Endothelial cell of hepatic sinusoid (primary cell): Measurements from ENCODE around the gene DDX41.
"Not testable (repeated sequence)": the region's sequence is repeated elsewhere in the genome, so short reads cannot be mapped to it uniquely, and the experiment has no call there.

ENCODE experiments used
- in situ Hi-C: cut with HindIII; loops from 2 replicates; pipeline ENCODE4 v1.10.0; 2017; ENCODE audit warnings: low sequenced_read_pairs

DDX41 gene

DNA sequence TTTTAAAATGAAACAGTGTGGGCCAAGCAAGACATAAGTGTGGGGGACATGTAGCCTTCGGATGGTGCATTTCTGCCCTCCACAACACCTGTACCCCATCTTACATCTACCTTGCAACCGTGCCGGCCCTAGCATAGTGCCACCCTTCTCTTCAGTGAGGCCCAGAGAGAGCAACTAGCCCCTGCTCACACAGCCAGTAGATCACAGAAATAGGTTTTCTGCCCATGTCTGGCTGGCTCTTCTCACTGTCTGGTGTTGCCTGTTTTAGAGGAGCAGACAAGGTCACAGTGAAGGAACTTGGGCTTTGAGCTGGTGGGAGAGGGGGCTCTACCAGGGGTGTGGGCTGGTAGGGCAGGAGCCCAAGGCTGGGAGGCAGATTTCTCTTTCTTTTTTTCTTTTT lies 30.5 kb downstream of the DDX41 start:
- in situ Hi-C loops: no loop called here

DNA sequence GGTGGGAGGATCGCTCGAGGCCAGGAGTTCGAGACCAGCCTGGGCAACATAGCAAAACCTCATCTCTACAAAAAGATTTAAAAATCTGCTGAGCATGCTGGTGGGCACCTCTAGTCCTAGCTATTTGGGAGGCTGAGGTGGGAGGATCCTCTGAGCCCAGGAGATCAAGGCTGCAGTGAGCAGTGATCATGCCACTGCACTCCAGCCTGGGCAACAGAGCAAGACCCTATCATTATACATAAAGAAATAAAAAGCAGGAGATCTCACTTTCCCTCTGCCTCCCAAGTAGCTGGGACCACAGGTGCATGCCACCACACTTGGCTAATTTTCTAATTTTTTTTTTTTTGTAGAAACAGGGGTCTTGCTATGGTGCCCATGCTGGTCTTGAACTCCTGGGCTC lies 31.0 kb downstream of the DDX41 start:
- in situ Hi-C loops: not testable (repeated sequence)

DNA sequence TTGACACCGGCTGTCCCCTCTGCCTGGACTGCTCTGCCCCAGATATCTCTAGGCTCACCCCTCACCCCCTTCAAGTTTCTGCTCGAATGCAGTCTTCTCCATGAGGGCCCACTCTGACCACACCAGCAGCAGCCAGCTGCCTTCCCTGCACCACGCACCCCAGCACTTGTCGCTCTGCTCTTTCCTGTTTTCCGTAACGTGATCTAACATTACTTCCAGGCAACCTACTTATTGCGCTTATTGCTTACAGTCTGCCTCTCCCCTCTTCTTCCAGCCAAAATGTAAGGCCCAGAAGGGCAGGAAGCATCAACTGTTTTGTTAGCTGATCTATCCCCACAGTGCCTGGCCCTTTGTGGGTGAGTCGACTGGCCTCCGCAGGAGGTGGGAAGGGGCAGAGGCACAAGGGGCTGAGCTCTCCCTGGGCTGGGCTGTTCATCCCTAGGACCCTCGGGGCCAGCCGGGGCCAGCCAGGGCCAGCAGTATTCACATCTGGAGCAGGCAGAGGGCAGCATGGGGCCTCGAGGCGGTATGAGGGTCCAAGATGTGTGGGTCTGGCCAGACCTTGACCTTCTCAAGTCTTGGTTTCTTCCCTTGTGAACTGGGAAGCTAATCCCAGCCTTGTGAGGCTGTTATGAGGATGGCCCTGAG lies 31.7 kb downstream of the DDX41 start:
- in situ Hi-C loops: no loop called here

DNA sequence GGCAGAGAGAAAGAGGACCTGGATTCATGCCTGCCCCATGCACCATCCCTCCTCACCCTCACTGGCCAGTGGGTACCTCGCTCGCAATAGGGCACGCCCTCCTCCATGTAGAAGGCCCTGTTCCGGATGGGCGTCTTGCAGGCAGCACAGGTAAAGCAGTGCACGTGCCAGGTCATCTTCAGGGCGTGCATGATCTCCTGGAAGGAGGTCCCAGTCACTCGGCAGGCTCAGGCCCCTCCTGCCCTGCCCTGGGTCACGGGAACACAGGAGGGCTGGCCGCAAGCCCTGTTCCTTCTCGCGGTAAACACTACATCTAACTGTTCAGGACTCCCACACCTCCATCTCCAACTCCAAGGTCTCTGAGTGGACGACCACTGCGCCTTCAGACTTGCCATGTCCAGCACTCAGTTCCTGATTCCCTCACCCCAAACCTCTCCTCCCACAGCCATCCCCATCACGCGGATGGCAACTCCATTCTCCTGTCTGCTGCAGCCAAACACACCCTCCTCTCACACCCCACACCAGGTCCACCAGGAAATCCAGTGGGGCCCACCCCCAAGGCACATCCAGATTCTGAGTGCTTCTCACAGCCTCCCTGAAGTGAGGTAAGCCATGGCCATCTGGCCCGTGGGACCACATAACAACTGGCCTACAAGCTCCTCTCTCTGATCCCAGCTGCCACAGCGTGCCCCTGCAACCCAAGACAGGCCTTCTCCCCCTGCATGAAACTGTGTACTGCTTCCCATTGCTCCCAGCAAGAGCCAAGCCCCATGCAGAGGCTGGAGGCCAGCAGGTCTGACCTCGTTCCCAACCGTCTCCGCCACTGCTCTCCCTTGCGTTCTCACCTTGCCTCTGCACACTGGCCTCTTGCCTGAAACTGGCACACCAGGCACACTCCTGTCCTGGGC lies 32.5 kb downstream of the DDX41 start:
- in situ Hi-C loops: no loop called here

DNA sequence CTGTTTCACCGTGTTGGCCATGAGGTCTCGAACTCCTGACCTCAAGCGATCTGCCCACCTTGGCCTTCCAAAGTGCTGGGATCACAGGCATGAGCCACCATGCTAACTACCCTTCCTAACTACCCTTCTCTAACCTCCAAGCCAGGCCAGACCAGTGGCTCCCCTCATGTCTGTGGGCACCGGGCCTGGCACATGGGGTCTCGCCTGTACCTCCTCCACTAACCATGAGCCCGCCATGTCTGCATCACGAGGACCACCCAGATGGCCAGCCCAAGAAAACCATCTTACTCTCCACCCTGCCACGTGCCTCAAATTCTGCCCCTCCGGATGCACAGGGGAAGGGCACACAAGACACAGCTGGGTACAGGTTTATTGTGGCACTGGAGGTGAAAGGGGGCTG lies 33.7 kb downstream of the DDX41 start:
- in situ Hi-C loops: no loop called here

DNA sequence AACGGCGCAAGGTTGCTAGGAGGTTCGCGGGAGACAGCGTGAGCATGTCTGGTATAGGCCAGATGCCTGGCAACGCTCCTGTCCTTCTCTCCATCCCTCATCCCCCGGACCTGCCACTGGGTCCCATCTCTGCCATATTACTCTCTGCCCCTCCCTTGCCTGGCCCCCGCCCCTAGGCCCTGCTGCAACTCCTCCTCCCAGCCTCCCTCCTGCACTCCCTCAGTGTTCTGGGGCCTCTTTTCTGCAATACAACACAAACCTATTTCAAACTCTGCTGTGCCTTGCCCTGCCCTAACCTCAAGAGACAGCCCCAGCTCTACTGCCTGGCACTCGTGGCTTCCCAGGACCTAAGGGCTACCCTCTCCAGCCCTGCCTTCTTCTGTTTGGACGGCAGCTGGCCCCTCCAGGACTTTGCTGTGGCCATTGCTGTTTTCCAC lies 34.4 kb downstream of the DDX41 start:
- in situ Hi-C loops: no loop called here

DNA sequence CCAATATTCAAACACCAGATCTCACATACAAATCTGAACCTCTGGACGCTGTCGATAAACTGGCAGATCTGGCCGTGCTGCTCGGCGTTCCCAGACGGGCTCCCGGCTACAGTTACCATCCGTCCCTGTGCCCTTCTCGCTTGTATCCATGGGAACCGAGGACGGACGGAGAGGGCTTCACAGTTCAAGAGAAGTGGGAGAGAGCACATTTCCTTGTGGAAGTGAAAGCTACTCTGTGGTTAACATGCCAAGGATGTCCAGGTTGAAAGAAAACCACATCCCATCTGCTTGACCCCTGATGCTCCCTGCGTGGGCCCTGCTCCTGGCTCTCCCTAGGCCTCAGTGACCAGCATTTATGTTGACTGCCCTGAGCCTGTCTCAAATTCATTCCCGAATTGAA lies 37.0 kb downstream of the DDX41 start:
- in situ Hi-C loops: no loop called here

DNA sequence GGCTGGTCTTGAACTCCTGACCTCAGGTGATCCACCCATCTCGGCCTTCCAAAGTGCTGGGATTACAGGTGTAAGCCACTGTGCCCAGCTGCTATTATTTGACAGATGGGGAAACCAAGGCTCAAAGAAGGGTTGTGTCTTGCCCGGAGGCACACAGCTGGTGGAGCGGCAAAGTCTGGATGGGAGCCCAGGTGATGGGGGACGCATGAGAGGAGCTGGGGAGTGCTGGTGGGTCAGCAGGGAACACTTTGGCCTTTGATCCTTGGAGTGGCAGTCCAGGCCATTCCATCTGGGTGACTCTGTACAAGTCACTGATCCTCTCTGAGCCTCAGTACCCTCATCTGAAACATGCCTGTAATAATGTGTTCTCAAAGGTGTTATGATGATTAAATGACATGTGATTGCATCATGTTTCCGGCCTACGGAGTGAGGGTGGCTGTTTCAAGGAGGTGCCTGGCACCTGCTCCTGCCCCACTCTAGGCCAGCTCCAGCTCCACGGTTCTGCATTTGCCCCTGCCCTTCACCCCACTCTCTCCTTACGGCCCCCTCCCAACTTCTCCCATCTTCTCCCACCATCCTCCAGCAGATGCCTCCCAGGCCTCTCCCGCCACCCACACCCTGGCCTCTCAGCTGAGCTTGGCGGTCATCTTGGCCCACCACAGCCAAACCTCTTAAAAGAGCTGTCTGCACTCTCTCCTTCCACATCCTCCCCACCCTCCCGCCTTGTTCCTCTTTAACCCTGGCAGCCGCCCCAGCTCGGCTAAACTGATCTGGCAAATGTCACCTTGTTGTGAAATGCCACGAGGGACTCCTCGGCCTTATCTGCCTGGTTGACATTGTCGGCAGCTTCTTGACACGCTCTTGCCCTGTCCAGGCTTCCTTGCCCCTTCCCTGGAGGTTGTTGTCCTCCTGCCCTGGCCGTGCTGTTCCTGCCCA lies 37.8 kb downstream of the DDX41 start:
- in situ Hi-C loops: no loop called here

DNA sequence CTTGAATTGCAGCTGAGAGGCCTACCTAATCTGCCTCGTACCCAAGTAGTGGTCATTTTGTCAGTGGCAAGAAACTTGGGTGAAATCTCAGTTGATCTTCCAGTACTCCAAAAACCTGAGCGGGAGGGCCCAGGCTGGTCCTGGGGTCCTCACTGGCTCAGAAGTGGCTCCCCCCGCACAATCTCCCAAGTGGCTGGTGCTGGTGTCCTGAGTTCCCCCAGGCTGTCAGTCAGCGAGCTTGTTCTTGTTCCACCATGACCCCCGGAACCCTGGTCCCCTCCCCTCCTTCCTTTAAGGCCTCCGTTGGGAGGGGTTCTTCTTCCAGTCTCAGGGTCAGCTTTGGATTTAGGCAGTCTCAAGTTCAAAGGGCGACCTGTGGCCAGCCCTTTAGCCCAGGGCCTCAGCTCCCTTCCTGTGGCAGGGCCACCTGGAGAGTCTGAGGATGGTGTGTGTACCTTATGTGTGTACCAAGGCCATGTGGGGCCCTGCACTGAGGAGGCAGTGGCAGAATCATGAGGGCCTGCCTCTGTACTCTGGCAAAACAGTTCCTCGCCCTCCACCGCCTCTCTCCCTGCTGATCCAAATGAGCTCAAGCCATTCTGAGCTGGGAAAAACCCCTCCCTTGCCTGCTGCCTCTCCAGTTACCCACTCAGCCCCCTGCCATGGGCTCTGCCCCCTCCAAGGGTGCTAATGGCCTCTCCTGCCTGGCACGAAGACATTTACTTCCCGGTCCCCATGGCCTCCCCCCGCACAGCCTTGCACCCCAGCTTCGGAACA lies 38.9 kb downstream of the DDX41 start:
- in situ Hi-C loops: no loop called here

DNA sequence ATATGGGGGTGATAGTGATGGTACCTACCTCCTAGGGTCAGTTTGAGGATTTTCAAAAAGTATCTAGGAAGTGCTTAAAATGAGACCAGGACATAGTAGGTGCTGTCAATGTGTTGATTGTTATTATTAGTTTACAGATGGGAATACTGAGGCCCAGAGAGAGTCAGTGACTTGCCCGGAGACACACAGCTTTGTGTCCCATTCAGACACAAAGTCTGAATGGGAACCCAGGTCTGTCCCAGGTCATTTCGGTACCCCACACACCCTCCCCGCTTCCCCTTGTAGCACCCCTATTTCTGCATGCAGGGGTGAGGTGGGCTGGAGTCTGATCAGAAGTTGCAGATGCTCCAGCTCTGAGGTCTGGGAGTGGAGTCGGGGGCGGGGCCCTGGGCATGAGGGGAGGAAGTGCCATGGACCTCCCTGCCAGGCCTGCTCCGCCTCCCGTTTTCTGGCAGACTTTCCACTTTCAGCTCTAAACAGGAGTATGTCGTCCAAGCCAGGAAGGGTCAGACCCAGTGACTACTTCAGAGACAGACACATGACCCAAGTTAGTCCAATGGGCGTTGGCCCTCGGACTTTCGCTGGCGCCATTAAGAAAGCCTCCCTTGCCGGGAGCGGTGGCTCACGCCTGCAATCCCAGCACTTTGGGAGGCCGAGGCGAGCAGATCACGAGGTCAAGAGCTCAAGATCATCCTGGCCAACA lies 40.1 kb downstream of the DDX41 start:
- in situ Hi-C loops: no loop called here

DNA sequence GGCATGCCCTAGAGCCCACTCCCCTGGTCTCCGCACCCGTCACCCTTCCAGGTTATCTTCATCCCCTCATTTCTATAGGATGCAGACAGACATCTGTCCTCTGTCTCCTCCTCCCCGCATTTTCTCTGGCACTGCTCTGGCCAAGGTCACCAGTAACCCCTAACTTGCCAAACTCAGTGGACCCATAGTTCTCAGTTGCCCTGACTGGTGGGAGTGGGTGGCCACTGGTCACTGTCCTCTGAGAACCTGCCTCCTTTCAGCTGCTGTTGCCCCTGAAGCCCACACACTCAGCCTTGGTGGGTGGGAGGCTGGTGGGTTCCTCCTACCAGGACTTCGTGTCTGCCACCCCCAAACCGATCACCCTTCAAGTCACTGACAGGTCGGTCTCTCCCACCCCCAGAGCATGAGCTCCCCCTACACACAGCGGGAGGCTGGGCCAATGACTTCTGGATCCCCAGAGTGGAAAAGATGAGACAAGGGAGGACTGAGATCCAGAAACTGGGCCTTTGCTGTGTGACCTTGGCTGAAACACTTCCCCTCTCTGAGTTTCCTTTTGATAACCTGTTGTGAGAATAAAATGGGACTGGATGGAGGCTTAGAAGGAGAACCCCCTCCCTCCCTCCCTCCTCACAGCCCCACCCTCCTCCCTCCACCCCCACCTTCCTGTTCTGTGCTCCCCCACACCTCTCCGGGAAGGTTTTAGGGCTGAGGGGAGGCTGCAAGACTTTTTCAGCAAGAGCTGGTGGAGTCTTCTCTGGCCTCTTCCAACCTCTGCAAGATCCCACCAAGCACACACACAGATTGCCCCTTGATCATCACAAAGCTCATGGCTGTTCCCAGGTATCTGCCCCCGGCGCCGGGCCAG lies 41.0 kb downstream of the DDX41 start:
- in situ Hi-C loops: no loop called here

DNA sequence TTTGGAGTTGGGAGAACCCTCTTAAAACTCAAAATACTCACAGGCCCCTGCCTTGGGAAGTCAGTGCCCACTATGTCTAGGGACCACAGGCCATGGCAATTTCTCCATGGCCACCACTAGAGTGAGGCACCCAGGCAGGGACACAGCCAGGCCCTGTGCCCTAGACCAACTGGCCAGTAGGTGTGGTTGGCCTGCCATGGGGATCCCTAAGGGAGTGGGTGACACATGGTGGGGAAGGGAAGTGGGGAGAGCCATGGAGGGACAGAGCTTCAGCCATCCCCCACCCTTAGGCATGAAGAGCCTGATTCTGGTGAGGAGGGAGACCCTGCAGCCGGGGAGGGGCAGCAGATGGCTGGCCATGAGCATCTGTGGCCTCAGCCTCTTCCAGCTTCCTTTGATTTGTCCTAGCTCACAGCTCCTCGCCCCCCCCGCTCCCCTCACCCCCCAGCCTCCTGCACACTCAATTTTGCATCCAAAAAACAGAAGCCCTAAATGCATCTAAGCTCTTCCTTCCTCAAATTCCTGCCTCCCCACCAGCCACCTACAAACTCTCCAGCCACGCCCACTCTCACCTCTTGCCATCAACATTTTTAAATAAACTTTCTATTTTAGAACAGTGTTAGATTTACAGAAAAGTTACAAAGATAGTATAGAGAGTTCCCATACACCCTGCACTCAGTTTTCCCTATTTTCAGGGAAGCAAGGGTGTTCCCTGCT lies 41.8 kb downstream of the DDX41 start:
- in situ Hi-C loops: no loop called here

DNA sequence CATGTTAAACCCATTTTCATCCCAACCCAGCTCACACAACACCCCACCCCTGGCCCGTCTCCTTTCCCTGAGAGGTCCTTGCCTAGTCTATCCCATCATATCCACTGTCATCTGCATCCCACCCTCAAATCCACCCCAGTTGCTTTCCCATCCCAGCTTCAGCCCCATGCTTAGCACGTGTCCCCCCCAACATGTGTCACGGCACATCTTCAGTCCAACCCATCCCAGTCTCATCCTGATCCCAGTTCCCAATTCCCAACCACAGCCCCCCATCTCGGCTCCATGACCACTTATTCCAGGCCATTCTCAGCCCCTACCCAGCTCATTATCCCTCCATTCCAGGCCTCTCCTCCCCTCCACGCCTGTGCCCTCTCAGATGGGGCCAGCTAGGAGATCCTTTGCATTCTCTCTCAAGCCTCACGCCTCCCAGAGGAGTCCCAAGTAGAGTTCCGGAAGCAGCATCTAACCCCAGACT lies 42.7 kb downstream of the DDX41 start:
- in situ Hi-C loops: no loop called here

DNA sequence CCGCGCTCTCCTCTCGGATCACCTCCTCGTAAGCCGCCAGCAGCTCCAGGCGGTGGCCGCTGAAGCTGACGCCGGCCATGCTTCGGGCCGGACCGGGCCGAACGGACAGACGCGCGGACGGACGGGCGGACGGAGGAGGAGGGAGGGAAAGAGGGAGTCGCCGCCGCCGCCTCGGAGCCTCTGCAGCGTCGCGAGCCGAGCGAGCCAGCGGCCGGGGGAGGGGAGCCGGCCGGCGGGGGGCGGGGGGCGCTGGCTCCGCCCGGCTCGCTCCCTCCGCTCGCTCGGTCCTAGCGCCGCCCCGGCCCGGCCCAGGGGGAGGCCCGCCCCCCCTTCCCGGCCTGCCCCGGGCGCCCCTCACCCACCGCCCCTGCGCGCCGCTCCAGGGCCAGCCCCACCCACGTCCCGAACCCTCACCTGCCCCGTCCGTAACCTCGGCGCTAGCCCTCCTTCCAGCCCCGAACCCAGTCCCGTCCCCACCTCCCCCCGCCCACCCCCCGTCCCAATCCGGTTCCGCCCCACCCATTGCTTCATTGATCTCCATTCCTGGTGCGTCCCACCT lies 43.2 kb downstream of the DDX41 start, which contains the start of gene DBN1:
DBN1 (minus strand) TSS at position 192 of the 559 bp plus-strand sequence; CDS start at position 79, 113 bp downstream.
- in situ Hi-C loops: no loop called here

DNA sequence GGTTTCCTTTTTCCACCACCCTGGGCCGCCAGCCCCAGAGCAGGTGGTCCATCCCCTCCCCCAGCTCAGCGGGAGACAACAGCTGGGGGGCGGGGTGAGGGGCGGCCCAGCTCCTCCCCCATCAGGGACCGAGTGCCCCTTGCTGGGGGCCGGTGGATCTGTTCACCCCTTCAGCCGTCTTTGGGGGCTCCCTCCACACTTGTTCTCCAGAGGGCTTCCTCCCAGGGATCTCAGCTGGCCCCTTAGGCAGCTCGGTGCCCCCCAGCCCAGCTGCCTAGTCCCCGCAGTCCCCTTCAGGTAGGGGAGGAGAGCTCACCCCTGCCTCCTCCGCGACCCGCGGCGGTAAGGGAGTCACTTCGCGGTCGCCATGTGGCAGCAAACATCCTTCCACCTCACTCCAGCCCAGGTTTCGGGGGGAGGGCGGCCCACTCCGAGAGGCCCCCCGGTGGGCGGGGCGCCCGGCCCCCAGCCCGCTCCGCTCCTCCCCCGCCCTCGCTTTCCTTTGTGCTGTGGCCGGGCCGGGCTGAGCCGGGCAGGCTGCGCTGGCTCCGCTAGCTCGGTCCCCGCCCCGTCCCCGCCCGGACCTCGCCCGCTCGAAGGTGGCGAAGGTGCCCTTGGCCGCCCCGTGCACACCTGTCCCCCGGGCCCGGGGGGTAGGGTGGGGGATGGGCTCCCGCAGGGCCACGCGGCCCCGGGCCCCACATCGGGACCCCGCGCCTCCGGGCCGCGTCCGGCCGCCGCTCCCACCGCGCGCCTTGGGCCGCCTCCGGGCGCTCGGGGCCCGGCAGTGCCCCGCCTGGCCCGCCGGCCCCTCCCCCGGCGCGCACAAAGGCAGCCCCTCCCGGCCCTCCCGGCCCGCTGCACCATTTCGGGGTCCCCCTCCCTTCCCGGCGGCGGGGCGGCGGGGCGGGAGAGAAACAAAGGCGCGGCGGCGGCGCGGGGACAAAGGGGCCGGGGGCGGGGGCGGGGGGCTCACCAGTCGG lies 44.0 kb downstream of the DDX41 start:
- in situ Hi-C loops: no loop called here

DNA sequence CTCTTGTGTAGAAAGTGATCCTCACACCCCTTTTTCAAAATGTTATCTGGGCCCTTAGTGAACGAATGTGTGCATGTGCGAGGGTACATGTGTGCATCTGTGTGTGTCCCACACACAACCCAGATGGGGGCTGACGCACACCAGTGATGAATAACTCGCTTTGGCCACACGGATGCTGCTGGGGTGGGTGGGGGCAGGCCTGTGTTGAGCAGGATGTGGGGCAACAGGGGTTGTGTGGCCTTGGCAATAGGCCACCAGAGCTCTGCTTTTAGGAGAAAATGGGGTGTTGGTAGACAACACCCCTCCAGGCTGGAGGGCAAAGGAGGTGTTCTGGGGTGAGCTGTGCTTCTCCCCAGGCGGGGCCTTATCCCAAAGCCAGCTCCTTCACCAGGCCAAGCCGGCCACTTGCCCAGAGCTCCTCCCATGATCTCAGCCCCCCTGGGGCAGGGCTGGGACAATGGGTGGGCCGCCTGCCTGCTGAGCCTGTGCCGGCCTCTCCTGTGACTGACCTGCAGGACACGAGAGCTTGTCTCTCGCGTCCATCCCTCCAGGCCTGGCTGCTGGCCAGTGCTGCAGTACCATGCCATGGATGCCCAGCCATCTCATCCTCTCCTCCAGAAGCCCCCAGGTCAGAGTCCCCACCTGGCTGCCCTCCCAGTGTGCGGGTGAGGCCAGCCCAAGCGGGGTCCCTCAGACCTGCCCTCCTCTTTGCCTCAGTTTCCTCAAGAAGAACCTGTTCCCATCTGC lies 45.0 kb downstream of the DDX41 start:
- in situ Hi-C loops: no loop called here
